Loucy (cell line): ENCODE measurements around the gene TARBP1.

Source experiments
- H2AFZ ChIP-seq: fragments of 200-600 bp; sonication (generic); 2 replicates; pipeline ENCODE4 v1.6.0; 2016; ENCODE audit warnings: antibody characterized with exemption, mild to moderate bottlenecking, low read length, moderate library complexity
- H3F3A ChIP-seq: fragments of 200-600 bp; 2 replicates; pipeline ENCODE4 v1.6.0; 2016; ENCODE audit warnings: antibody characterized with exemption, low read depth, mild to moderate bottlenecking
- H3K27me3 ChIP-seq: fragments of 200-600 bp; sonication (generic); 2 replicates; pipeline ENCODE4 v1.6.1; 2014; ENCODE audit warnings: low read length, mild to moderate bottlenecking; ENCODE audit not compliant: insufficient read depth, poor library complexity, severe bottlenecking
- H3K36me3 ChIP-seq: fragments of 200-600 bp; sonication (generic); 2 replicates; pipeline ENCODE4 v1.6.1; 2016; ENCODE audit warnings: low read length; ENCODE audit not compliant: insufficient read depth
- H3K4me1 ChIP-seq: fragments of 200-600 bp; sonication (generic); 2 replicates; pipeline ENCODE4 v1.5.1; 2014; ENCODE audit warnings: low read length, mild to moderate bottlenecking; ENCODE audit not compliant: insufficient read depth, poor library complexity, severe bottlenecking
- H3K4me2 ChIP-seq: fragments of 200-600 bp; sonication (generic); 2 replicates; pipeline ENCODE4 v1.6.0; 2014; ENCODE audit warnings: antibody characterized with exemption, low read length, low read depth, mild to moderate bottlenecking; ENCODE audit not compliant: poor library complexity, severe bottlenecking
- H3K4me3 ChIP-seq: fragments of 200-600 bp; sonication (generic); 2 replicates; pipeline ENCODE4 v1.5.1; 2014; ENCODE audit warnings: low read length, mild to moderate bottlenecking, mixed read lengths; ENCODE audit not compliant: poor library complexity, severe bottlenecking
- H3K79me2 ChIP-seq: fragments of 200-600 bp; sonication (generic); 2 replicates; pipeline ENCODE4 v1.6.1; 2014; ENCODE audit warnings: low read length; ENCODE audit not compliant: insufficient read depth
- H3K9ac ChIP-seq: fragments of 200-600 bp; sonication (generic); 2 replicates; pipeline ENCODE4 v1.6.0; 2014; ENCODE audit warnings: mild to moderate bottlenecking, low read depth, low read length, moderate library complexity; ENCODE audit not compliant: poor library complexity, severe bottlenecking
- H3K9me2 ChIP-seq: fragments of 200-600 bp; sonication (generic); replicated peaks from 2 replicates; pipeline ENCODE4 v1.6.1; 2016; ENCODE audit warnings: low read depth, low read length, mixed read lengths
- H3K9me3 ChIP-seq: fragments of 200-600 bp; sonication (generic); 2 replicates; pipeline ENCODE4 v1.6.1; 2014; ENCODE audit warnings: mild to moderate bottlenecking, antibody characterized with exemption, low read length, low read depth; ENCODE audit not compliant: insufficient read depth
- H4K20me1 ChIP-seq: fragments of 200-600 bp; sonication (generic); 2 replicates; pipeline ENCODE4 v1.6.0; 2014; ENCODE audit warnings: antibody characterized with exemption, low read length, mild to moderate bottlenecking; ENCODE audit not compliant: insufficient read depth, poor library complexity, severe bottlenecking
- EZH2phosphoT487 ChIP-seq: fragments of 200-600 bp; IDR thresholded peaks from 2 replicates; pipeline ENCODE4 v1.6.1; 2018; ENCODE audit warnings: antibody characterized with exemption, mild to moderate bottlenecking, moderate library complexity, borderline replicate concordance
- TF ChIP-seq, protein P1 (sequence below): fragments of 200-600 bp; sonication (generic); conservative IDR thresholded peaks from 2 replicates; pipeline ENCODE4 v1.5.1; 2014; ENCODE audit warnings: mild to moderate bottlenecking, antibody characterized with exemption, low read length

The TARBP1 gene

DNA sequence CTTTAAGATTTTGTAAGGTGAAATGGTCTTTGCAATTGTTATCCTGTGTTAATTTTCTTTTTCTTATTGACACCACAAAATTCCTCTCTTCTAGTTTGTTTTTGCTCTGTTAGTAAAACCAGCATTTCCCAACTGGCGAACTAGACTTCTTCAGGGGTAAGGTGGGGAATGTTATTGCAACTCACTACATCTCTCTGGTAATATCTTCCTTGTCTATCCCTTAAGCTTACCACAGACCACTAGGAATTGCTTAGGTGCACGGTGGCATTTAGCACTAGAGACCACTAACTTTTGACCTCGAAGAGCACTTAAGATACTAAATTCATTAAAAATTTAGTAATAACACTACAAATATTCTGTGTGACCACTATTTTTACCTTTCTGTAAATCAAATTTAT, 109.9 kb downstream of the TARBP1 start:
- TF ChIP-seq, protein P1, sequence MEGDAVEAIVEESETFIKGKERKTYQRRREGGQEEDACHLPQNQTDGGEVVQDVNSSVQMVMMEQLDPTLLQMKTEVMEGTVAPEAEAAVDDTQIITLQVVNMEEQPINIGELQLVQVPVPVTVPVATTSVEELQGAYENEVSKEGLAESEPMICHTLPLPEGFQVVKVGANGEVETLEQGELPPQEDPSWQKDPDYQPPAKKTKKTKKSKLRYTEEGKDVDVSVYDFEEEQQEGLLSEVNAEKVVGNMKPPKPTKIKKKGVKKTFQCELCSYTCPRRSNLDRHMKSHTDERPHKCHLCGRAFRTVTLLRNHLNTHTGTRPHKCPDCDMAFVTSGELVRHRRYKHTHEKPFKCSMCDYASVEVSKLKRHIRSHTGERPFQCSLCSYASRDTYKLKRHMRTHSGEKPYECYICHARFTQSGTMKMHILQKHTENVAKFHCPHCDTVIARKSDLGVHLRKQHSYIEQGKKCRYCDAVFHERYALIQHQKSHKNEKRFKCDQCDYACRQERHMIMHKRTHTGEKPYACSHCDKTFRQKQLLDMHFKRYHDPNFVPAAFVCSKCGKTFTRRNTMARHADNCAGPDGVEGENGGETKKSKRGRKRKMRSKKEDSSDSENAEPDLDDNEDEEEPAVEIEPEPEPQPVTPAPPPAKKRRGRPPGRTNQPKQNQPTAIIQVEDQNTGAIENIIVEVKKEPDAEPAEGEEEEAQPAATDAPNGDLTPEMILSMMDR = no peak
- TF ChIP-seq EZH2phosphoT487 = no peak
- Histone ChIP-seq H3K36me3 (no peaks in the 10 kb centered on the region), H2AFZ (no peak overlapping the region), H4K20me1 (no peaks in the 10 kb centered on the region), H3K4me1 (peaks cover 18% of the 10 kb centered on the region), H3F3A (0 out of 2 replicates have a peak, but pooled peaks cover 6% of the 10 kb centered on the region), H3K4me3 (no peak overlapping the region), H3K9me2 (no peaks in the 10 kb centered on the region), H3K4me2 (no peak overlapping the region), H3K79me2 (peaks cover 17% of the 10 kb centered on the region), H3K9ac (no peak overlapping the region), H3K9me3 (no peaks in the 10 kb centered on the region), H3K27me3 (no peaks in the 10 kb centered on the region)

DNA sequence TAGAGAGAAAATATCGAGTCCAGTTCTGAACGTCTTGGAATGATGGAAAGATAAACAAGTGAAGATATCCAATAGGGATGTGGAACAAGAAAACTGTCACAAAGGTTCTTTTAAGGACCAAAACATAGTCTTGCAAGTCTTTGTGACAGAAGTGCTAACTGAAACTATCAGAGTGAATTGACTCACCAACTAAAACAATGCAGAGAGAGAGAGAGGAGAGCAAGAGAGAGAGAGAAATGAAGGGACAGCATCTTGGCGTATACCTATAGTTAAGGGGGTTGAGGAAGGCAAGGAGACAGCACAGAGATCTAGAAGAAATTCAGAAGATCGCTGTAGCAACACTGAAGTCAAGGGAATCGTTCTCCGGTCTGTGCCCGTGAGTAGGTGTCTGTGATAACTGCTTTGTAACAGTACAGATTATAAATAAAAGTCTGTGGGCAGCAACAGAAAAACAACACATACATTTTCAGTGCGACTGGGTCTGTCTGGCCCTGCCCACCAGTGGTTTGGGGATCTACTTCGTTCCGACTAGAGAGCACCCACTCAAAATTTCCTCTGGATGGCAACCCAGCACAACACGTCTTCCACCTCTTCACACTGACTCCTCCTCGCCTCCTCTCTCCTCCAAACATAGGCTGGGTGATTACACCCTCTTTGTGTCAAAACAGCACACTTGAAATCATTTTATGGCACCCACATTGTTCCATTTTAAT, 110.5 kb downstream of the TARBP1 start:
- Histone ChIP-seq H3K4me2 (no peak overlapping the region), H3K9ac (no peak overlapping the region), H2AFZ (no peak overlapping the region)

DNA sequence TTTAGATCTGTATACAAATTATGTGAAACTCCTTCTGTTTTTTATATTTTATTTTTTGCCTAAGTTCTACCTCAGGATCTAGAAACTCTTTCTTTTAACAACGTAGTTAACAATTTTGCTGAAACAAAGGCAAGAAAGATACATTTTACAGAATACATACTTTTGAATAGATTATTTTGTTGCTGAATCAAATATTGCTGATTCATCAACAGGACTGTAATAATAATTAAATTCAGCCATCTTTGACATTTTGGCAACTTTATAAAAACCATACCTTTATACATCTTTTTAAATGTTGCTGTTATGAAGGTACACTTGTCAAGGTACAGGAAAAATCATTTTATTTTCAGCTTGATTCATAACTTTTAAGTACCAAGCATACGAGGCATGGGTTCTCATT, 116.4 kb downstream of the TARBP1 start:
- no peaks in the 10 kb centered on the region for H4K20me1 ChIP-seq
- no peak overlapping the region for H3K9ac ChIP-seq
- no peak overlapping the region for H3K4me2 ChIP-seq
- no peak for TF ChIP-seq EZH2phosphoT487
- TF ChIP-seq, protein P1 = no peak
- H3K27me3 ChIP-seq = no peaks in the 10 kb centered on the region
- no peaks in the 10 kb centered on the region for H3F3A ChIP-seq
- no peak overlapping the region for H2AFZ ChIP-seq
- no peak overlapping the region for H3K4me3 ChIP-seq
- peaks cover 4% of the 10 kb centered on the region for H3K4me1 ChIP-seq
- no peaks in the 10 kb centered on the region for H3K9me2 ChIP-seq
- H3K36me3 ChIP-seq = no peaks in the 10 kb centered on the region
- H3K79me2 ChIP-seq = no peaks in the 10 kb centered on the region
- H3K9me3 ChIP-seq = no peaks in the 10 kb centered on the region

More for the DNA sequence above, 110.5 kb downstream of the TARBP1 start:
- peaks cover 18% of the 10 kb centered on the region for H3K4me1 ChIP-seq
- H3K36me3 ChIP-seq = no peaks in the 10 kb centered on the region
- no peaks in the 10 kb centered on the region for H3K9me2 ChIP-seq
- no peaks in the 10 kb centered on the region for H3K27me3 ChIP-seq
- no peak overlapping the region for H3K4me3 ChIP-seq
- 0 out of 2 replicates have a peak, but pooled peaks cover 3% of the 10 kb centered on the region for H3F3A ChIP-seq
- peaks cover 14% of the 10 kb centered on the region for H3K79me2 ChIP-seq
- TF ChIP-seq, protein P1 = no peak
- no peak for TF ChIP-seq EZH2phosphoT487
- H4K20me1 ChIP-seq = no peaks in the 10 kb centered on the region
- H3K9me3 ChIP-seq = no peaks in the 10 kb centered on the region
